WTC11 (cell line): Measurements from ENCODE around the gene SPATA3. TPM values are rescaled to one million over a fixed set of nuclear protein-coding genes. Genes with fewer than 3 reads are reported as not detected.
"Not testable (repeated sequence)": the region's sequence is repeated elsewhere in the genome, so short reads cannot be mapped to it uniquely, and the experiment has no call there.

ENCODE experiments used
- ATAC-seq: fragments of 200-7000 bp; cut with Tn5 transposase; 2 replicates; pipeline ENCODE4 v1.10.0; 2021; ENCODE audit warnings: mild to moderate bottlenecking, moderate library complexity
- CTCF ChIA-PET: fragments of 300-600 bp; sonication (Branson Sonifier 250); formaldehyde crosslinking; loops from one replicate; lab custom pipeline; 2021; ENCODE audit warnings: antibody characterized with exemption; lab: Charles Lee
- POLR2A ChIA-PET: fragments of 350-600 bp; sonication (Branson Sonifier 250); formaldehyde crosslinking; loops from one replicate; lab custom pipeline; 2021; ENCODE audit warnings: antibody characterized with exemption; lab: Charles Lee
- DNase-seq: peaks from one replicate; pipeline ENCODE4 v3.0.0; 2021; ENCODE audit warnings: low spot score
- H3K27ac Mint-ChIP-seq: 2 replicates; pipeline ENCODE4 v1.8.0; 2021; ENCODE audit warnings: mixed read lengths
- H3K27me3 Mint-ChIP-seq: 2 replicates; pipeline ENCODE4 v1.8.0; 2021; ENCODE audit warnings: low read depth, mild to moderate bottlenecking, moderate library complexity, mixed read lengths
- H3K36me3 Mint-ChIP-seq: 2 replicates; pipeline ENCODE4 v1.8.0; 2021; ENCODE audit warnings: mixed read lengths
- H3K4me1 Mint-ChIP-seq: 2 replicates; pipeline ENCODE4 v1.8.0; 2022; ENCODE audit warnings: mixed read lengths
- H3K4me3 Mint-ChIP-seq: 2 replicates; pipeline ENCODE4 v1.8.0; 2021; ENCODE audit warnings: mild to moderate bottlenecking, moderate library complexity, mixed read lengths
- H3K9me3 Mint-ChIP-seq: 2 replicates; pipeline ENCODE4 v1.8.0; 2021; ENCODE audit warnings: mixed read lengths
- AR ChIP-seq: fragments of 250-450 bp; sonication (Bioruptor Pico); IDR thresholded peaks from 2 replicates; pipeline ENCODE4 v1.9.0; 2021; ENCODE audit warnings: mild to moderate bottlenecking
- CBFB ChIP-seq: sonication (generic); formaldehyde crosslinking; IDR thresholded peaks from 2 replicates; pipeline ENCODE4 v1.8.1; 2022; ENCODE audit warnings: mild to moderate bottlenecking, low read depth, missing genetic modification reagents
- CREM ChIP-seq: sonication (generic); formaldehyde crosslinking; IDR thresholded peaks from 2 replicates; pipeline ENCODE4 v1.8.1; 2022; ENCODE audit warnings: mild to moderate bottlenecking, missing genetic modification reagents, moderate library complexity
- ELF4 ChIP-seq: sonication (generic); formaldehyde crosslinking; IDR thresholded peaks from 2 replicates; pipeline ENCODE4 v1.8.1; 2022; ENCODE audit warnings: low read depth, mild to moderate bottlenecking, moderate library complexity, missing genetic modification reagents
- ERG ChIP-seq: fragments of 250-450 bp; sonication (Bioruptor Pico); IDR thresholded peaks from 2 replicates; pipeline ENCODE4 v1.8.0; 2021; ENCODE audit warnings: mild to moderate bottlenecking
- ETV6 ChIP-seq: sonication (generic); formaldehyde crosslinking; IDR thresholded peaks from 2 replicates; pipeline ENCODE4 v1.8.1; 2022; ENCODE audit warnings: mild to moderate bottlenecking, missing genetic modification reagents
- FOXJ3 ChIP-seq: sonication (generic); formaldehyde crosslinking; IDR thresholded peaks from 2 replicates; pipeline ENCODE4 v1.9.0; 2021; ENCODE audit warnings: missing genetic modification reagents, mild to moderate bottlenecking, borderline replicate concordance
- NFYB ChIP-seq: sonication (generic); formaldehyde crosslinking; conservative IDR thresholded peaks from 2 replicates; pipeline ENCODE4 v1.8.0; 2022; ENCODE audit warnings: low read depth, missing genetic modification reagents
- PRRX2 ChIP-seq: fragments of 250-450 bp; sonication (Bioruptor Pico); IDR thresholded peaks from 2 replicates; pipeline ENCODE4 v1.8.0; 2021; ENCODE audit warnings: mild to moderate bottlenecking
- SP1 ChIP-seq: sonication (generic); formaldehyde crosslinking; conservative IDR thresholded peaks from 2 replicates; pipeline ENCODE4 v1.8.1; 2022; ENCODE audit warnings: missing genetic modification reagents
- TEAD4 ChIP-seq: sonication (generic); formaldehyde crosslinking; IDR thresholded peaks from 2 replicates; pipeline ENCODE4 v1.8.0; 2022; ENCODE audit warnings: mild to moderate bottlenecking, missing genetic modification reagents
- ZMAT4 ChIP-seq: fragments of 250-450 bp; sonication (Bioruptor Pico); IDR thresholded peaks from 2 replicates; pipeline ENCODE4 v1.9.0; 2021; ENCODE audit warnings: mild to moderate bottlenecking
- ZNF138 ChIP-seq: sonication (generic); formaldehyde crosslinking; conservative IDR thresholded peaks from 2 replicates; pipeline ENCODE4 v1.8.1; 2022; ENCODE audit warnings: mild to moderate bottlenecking, moderate library complexity, missing genetic modification reagents
- ZNF263 ChIP-seq: sonication (generic); formaldehyde crosslinking; IDR thresholded peaks from 2 replicates; pipeline ENCODE4 v1.8.1; 2022; ENCODE audit warnings: low read depth, mild to moderate bottlenecking, moderate library complexity, missing genetic modification reagents
- ZNF423 ChIP-seq: fragments of 250-450 bp; sonication (Bioruptor Pico); IDR thresholded peaks from 2 replicates; pipeline ENCODE4 v2.1.2; 2022; ENCODE audit warnings: mild to moderate bottlenecking, moderate library complexity
- total RNA-seq: library from RNA; stranded (reverse); gene quantifications from 3 replicates; pipeline ENCODE4 v1.2.3, GENCODE V29; 2021
- TF ChIP-seq, protein P1 (sequence below): sonication (generic); formaldehyde crosslinking; IDR thresholded peaks from 2 replicates; pipeline ENCODE4 v1.8.0; 2023; ENCODE audit warnings: missing genetic modification reagents
- TF ChIP-seq, protein P2 (sequence below): sonication (generic); formaldehyde crosslinking; IDR thresholded peaks from 2 replicates; pipeline ENCODE4 v1.8.1; 2023; ENCODE audit warnings: mild to moderate bottlenecking, missing genetic modification reagents, moderate library complexity
- TF ChIP-seq, protein P3 (sequence below): sonication (generic); formaldehyde crosslinking; IDR thresholded peaks from 2 replicates; pipeline ENCODE4 v1.8.0; 2023; ENCODE audit warnings: mild to moderate bottlenecking, missing genetic modification reagents
- TF ChIP-seq, protein P4 (sequence below): fragments of 250-450 bp; sonication (Bioruptor Pico); IDR thresholded peaks from 2 replicates; pipeline ENCODE4 v1.9.0; 2021; ENCODE audit warnings: moderate library complexity, mild to moderate bottlenecking, inconsistent platforms, borderline replicate concordance

The SPATA3 gene
- total RNA-seq, 1 experiment from 2014 or later: not detected

DNA sequence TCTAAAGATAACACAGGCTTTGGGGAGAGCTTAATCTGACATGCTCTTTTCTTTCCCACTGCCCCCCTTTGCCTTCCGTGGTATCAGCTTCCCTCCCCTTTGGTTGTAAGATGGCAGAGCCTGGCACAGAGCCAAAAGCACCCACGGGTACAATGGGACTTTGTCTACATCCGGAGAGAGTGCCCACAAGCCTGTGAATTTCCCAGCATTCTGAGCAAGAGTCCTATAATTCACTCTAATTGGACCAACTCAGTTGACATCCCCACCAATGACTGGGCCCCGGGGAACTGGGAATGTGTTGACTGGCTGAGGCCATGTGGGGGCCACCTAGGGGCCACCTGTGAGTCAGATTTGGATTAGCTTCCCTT is 21.3 kb downstream of the SPATA3 start:
- Mint-ChIP-seq H3K27me3 (no peaks in the 10 kb centered on the region; the same call in none of the 2 replicates), H3K9me3 (peaks cover 9% of the 10 kb centered on the region), H3K4me3 (no peak overlapping the region), H3K36me3 (peaks cover 2% of the 10 kb centered on the region; the same call in 1 of the 2 replicates), H3K4me1 (peaks cover 18% of the 10 kb centered on the region), H3K27ac (no peak overlapping the region)
- ATAC-seq: peak; percentile 53
- TF ChIP-seq TEAD4 (CRISPR knock-in tag): no peak
- TF ChIP-seq SP1: no peak
- TF ChIP-seq, protein P1, sequence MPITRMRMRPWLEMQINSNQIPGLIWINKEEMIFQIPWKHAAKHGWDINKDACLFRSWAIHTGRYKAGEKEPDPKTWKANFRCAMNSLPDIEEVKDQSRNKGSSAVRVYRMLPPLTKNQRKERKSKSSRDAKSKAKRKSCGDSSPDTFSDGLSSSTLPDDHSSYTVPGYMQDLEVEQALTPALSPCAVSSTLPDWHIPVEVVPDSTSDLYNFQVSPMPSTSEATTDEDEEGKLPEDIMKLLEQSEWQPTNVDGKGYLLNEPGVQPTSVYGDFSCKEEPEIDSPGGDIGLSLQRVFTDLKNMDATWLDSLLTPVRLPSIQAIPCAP (CRISPR knock-in tag): no peak
- TF ChIP-seq ZMAT4: no peak
- TF ChIP-seq, protein P2, sequence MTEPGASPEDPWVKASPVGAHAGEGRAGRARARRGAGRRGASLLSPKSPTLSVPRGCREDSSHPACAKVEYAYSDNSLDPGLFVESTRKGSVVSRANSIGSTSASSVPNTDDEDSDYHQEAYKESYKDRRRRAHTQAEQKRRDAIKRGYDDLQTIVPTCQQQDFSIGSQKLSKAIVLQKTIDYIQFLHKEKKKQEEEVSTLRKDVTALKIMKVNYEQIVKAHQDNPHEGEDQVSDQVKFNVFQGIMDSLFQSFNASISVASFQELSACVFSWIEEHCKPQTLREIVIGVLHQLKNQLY (CRISPR knock-in tag): no peak
- no peak for TF ChIP-seq ZNF423
- TF ChIP-seq ZNF138: no peak
- no peak for TF ChIP-seq FOXJ3 (CRISPR knock-in tag)
- TF ChIP-seq PRRX2 (CRISPR knock-in tag): no peak
- TF ChIP-seq CBFB (CRISPR knock-in tag): no peak
- TF ChIP-seq, protein P3, sequence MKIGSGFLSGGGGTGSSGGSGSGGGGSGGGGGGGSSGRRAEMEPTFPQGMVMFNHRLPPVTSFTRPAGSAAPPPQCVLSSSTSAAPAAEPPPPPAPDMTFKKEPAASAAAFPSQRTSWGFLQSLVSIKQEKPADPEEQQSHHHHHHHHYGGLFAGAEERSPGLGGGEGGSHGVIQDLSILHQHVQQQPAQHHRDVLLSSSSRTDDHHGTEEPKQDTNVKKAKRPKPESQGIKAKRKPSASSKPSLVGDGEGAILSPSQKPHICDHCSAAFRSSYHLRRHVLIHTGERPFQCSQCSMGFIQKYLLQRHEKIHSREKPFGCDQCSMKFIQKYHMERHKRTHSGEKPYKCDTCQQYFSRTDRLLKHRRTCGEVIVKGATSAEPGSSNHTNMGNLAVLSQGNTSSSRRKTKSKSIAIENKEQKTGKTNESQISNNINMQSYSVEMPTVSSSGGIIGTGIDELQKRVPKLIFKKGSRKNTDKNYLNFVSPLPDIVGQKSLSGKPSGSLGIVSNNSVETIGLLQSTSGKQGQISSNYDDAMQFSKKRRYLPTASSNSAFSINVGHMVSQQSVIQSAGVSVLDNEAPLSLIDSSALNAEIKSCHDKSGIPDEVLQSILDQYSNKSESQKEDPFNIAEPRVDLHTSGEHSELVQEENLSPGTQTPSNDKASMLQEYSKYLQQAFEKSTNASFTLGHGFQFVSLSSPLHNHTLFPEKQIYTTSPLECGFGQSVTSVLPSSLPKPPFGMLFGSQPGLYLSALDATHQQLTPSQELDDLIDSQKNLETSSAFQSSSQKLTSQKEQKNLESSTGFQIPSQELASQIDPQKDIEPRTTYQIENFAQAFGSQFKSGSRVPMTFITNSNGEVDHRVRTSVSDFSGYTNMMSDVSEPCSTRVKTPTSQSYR (CRISPR knock-in tag): no peak
- TF ChIP-seq ETV6 (CRISPR knock-in tag): no peak
- TF ChIP-seq CREM: no peak
- TF ChIP-seq AR (CRISPR knock-in tag): no peak
- TF ChIP-seq ELF4 (CRISPR knock-in tag): no peak
- no peak for TF ChIP-seq ERG (CRISPR knock-in tag)
- CTCF ChIA-PET: interaction anchor here (0.8 to 3.5 kb wide), 5 partner anchors 17 to 193 kb away, joined by 4 to 23 read pairs (median 7); no protein-coding TSS in a partner anchor
- POLR2A ChIA-PET: no interaction called here
- DNase-seq: no peak

GRCh38 chr2:231018184-231018583 is 22.3 kb downstream of the SPATA3 start:
- Mint-ChIP-seq H3K27ac (no peak overlapping the region), H3K4me1 (peaks cover 14% of the 10 kb centered on the region), H3K36me3 (peaks cover 2% of the 10 kb centered on the region; the same call in 1 of the 2 replicates), H3K4me3 (no peak overlapping the region), H3K27me3 (no peaks in the 10 kb centered on the region; the same call in none of the 2 replicates), H3K9me3 (peaks cover 9% of the 10 kb centered on the region)
- no peak for ATAC-seq
- no peak for DNase-seq
- TF ChIP-seq ZNF263 (CRISPR knock-in tag): no peak
- TF ChIP-seq, protein P4, sequence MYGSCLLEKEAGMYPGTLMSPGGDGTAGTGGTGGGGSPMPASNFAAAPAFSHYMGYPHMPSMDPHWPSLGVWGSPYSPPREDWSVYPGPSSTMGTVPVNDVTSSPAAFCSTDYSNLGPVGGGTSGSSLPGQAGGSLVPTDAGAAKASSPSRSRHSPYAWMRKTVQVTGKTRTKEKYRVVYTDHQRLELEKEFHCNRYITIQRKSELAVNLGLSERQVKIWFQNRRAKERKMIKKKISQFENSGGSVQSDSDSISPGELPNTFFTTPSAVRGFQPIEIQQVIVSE (CRISPR knock-in tag): no peak
- no peak for TF ChIP-seq FOXJ3 (CRISPR knock-in tag)
- no peak for TF ChIP-seq NFYB (CRISPR knock-in tag)
- CTCF ChIA-PET: interaction anchor here (2.2 to 3.5 kb wide), 3 partner anchors 35 to 194 kb away, joined by 7 to 23 read pairs (median 7); no protein-coding TSS in a partner anchor
- POLR2A ChIA-PET: no interaction called here

- H3K4me1 Mint-ChIP-seq, H3K27ac Mint-ChIP-seq, H3K9me3 Mint-ChIP-seq, H3K4me3 Mint-ChIP-seq, ATAC-seq, DNase-seq, POLR2A ChIA-PET, H3K36me3 Mint-ChIP-seq, H3K27me3 Mint-ChIP-seq: not testable (repeated sequence)
- CTCF ChIA-PET: interaction anchor here (1.0 kb wide), 1 partner anchor 27 kb away, joined by 3 read pairs; no protein-coding TSS in a partner anchor
Observed at GRCh38 chr2:231025059-231025458, 29.1 kb downstream of the SPATA3 start.
